Colonic mucosa (tissue), 4 donors: ENCODE measurements around the gene MECP2. TPM values are rescaled to one million over a fixed set of nuclear protein-coding genes. Genes with fewer than 3 reads are reported as not detected.
"Not testable (repeated sequence)": the region's sequence is repeated elsewhere in the genome, so short reads cannot be mapped to it uniquely, and the experiment has no call there.

ENCODE experiments used
- DNase-seq: peaks from one replicate; pipeline ENCODE4 v3.0.0-alpha.2; 2020
- H3K27ac ChIP-seq: fragments of 200-600 bp; one replicate; pipeline ENCODE4 v1.8.0; 2021
- H3K27me3 ChIP-seq: fragments of 200-600 bp; one replicate; pipeline ENCODE4 v1.8.0; 2021
- H3K36me3 ChIP-seq: fragments of 200-600 bp; one replicate; pipeline ENCODE4 v1.8.0; 2021
- H3K4me1 ChIP-seq: fragments of 200-600 bp; one replicate; pipeline ENCODE4 v1.8.0; 2021; ENCODE audit warnings: mild to moderate bottlenecking
- H3K4me3 ChIP-seq: fragments of 200-600 bp; one replicate; pipeline ENCODE4 v1.8.0; 2021
- H3K9ac ChIP-seq, 2 donors: one replicate each; pipeline ENCODE4 v1.7.0; 2013; ENCODE audit warnings: control low read depth in 2 of 2, low read depth in 2 of 2, low read length in 2 of 2
- H3K9me3 ChIP-seq: fragments of 200-600 bp; one replicate; pipeline ENCODE4 v1.8.0; 2021
- intact Hi-C: fragments of 100-400 bp; cut with DNase I; formaldehyde crosslinking; loops from one replicate; pipeline ENCODE4 v1.14.1; 2022
- total RNA-seq, 2 donors: library from RNA; stranded (reverse); fragmentation: NEBNext Ultra II Directional in 1 of 2; extraction: Animal tissue kit (Norgen Biotek cat#: 25700) in 1 of 2; gene quantifications; one replicate each; pipeline ENCODE4 v1.2.1, GENCODE V29; 2021
- TF ChIP-seq, protein P1 (sequence below): fragments of 200-600 bp; IDR thresholded peaks from one replicate; pipeline ENCODE4 v1.8.0; 2022; ENCODE audit warnings: antibody characterized with exemption, mild to moderate bottlenecking
- donor health status: healthy.
- donor health status: DM: no; HTN: no; CAD: no.
- donor health status: DM: no; HTN: no; CAD: no.

The MECP2 gene
- total RNA-seq = 10 to 100 TPM; 28.3 to 29.7 TPM

DNA sequence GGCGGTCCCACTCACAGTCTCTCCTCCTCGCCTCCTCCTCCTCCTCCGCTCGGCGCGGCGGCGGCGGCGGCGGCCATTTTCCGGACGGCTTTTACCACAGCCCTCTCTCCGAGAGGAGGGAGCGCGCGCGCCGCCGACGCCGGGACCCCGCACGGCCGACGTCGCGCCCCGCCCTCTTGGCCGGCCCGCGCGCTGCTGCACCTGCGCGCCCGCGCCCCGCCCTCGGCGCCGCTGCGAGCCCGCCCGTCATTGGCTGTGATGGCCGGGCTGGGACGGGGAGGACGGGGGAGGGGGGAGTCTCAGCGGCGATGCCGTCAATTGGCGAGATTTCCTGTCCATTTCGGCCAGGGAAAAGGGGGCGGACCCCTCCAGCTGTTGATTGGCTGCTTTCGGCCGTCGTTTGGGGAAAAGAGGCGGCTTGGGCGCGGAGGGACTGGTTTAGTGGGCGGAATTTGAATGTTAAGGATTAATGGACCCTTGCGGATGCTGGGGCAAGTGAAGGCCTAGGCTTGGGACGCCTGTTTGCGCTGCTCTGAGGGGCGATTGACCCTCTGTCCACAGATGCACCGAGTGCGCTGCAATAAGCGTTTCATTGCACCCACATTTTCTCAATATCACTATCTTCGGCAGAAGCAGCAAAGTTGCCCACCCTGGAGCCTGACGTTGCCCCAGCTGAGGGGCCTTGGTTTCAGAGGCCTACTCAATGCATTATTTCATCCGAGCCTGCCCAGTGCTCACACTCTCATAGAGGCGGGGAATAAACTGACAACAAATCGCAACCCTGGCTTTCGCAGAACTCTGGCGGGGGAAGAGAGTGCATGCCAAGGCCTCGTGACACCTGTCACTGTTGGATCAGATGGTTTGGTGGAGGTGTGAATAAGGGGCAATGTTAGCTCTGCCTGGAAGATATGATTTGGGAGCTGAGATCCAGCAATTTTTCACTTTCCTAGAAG is at the start of gene MECP2:
MECP2 (minus strand) TSS at position 129 of the 953 bp plus-strand sequence.
- Histone ChIP-seq H3K9me3 (no peaks in the 10 kb centered on the region), H3K4me3 (peak within 1 kb of the TSS; percentile 57), H3K4me1 (no peaks in the 10 kb centered on the region), H3K27ac (peak within 1 kb of the TSS; percentile 82), H3K36me3 (no peaks in the 10 kb centered on the region), H3K27me3 (peaks cover 6% of the 10 kb centered on the region), H3K9ac (peak within 1 kb of the TSS; percentile 76 to 79)
- TF ChIP-seq, protein P1, sequence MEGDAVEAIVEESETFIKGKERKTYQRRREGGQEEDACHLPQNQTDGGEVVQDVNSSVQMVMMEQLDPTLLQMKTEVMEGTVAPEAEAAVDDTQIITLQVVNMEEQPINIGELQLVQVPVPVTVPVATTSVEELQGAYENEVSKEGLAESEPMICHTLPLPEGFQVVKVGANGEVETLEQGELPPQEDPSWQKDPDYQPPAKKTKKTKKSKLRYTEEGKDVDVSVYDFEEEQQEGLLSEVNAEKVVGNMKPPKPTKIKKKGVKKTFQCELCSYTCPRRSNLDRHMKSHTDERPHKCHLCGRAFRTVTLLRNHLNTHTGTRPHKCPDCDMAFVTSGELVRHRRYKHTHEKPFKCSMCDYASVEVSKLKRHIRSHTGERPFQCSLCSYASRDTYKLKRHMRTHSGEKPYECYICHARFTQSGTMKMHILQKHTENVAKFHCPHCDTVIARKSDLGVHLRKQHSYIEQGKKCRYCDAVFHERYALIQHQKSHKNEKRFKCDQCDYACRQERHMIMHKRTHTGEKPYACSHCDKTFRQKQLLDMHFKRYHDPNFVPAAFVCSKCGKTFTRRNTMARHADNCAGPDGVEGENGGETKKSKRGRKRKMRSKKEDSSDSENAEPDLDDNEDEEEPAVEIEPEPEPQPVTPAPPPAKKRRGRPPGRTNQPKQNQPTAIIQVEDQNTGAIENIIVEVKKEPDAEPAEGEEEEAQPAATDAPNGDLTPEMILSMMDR = no peak
- peak; percentile 92 for DNase-seq
- intact Hi-C loops = no loop called here

DNA sequence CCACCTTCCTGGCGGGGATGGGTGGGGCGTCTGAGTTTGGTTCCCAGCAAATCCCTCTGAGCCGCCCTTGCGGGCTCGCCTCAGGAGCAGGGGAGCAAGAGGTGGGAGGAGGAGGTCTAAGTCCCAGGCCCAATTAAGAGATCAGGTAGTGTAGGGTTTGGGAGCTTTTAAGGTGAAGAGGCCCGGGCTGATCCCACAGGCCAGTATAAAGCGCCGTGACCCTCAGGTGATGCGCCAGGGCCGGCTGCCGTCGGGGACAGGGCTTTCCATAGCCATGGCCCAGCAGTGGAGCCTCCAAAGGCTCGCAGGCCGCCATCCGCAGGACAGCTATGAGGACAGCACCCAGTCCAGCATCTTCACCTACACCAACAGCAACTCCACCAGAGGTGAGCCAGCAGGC is 46.5 kb upstream of the MECP2 start, which contains the start of gene OPN1LW:
OPN1LW (plus strand) TSS at position 234 of the 400 bp plus-strand sequence; CDS start at position 275, 41 bp downstream.
- H3K4me3 ChIP-seq, DNase-seq, H3K27me3 ChIP-seq, H3K9ac ChIP-seq, H3K36me3 ChIP-seq, H3K27ac ChIP-seq, H3K4me1 ChIP-seq, intact Hi-C loops, H3K9me3 ChIP-seq: not testable (repeated sequence)

DNA sequence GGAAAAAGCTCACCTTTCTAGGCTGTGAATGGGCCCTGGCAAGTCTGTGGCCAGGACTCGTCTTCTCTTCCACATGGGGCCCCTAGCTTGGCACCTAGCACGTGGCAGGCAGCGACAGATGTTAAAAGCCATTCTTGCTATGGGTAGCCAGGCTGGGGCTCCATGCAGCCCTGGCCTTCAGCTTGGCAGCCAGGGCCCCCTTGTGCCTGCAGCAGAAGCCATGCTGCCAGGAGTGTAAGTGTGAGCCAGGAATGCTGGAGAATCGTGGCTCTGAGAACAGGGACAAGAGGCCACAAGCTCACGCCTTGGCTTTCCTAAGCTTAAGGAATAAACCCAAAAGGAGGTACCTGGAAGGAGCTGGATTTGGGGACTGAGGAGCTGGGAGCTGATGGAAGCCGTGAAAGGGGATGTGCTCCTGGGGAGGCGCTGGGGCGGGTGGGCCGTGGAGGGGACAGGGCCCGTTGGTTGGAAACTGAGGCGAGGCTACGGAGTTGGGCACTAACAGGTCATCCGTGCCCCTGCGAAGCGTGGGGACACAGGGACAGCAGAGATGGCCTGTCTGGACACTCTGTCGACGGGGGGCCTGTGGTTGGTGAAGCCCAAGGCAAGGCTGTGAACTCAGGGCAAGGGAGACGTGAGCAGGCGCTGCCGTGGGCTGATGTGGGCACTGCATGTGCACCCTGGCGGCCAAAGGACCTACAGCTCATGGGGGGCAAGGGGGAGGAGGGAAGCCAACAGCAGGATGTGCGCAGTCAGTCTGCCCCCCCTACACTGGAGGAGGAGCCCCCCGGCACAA is 45.6 kb upstream of the MECP2 start:
- no peaks in the 10 kb centered on the region for H3K4me1 ChIP-seq
- H3K4me3 ChIP-seq = no peak overlapping the region
- no peak overlapping the region for H3K9ac ChIP-seq
- intact Hi-C loops = no loop called here
- H3K36me3 ChIP-seq = no peaks in the 10 kb centered on the region
- no peak for DNase-seq
- TF ChIP-seq, protein P1 = no peak
- H3K9me3 ChIP-seq = no peaks in the 10 kb centered on the region
- H3K27me3 ChIP-seq = no peaks in the 10 kb centered on the region
- no peak overlapping the region for H3K27ac ChIP-seq

DNA sequence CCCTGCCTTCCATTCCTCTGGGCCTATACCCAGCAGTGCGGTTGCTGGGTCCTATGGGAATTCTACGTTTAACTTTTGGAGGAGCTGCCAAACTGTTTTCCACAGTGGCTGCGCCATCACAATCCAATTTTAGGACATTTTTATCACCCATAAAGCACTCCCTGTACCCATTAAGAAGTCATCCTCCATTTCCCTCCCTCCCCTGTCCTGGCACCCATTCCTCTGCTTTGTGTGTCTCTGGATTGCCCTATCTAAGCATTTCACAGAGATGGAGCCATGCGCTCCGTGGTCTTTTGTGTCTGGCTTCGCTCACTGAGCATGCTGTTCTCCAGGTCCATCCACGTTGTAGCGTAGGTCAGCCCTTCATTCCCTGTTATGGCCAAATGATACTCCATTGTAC is 44.9 kb upstream of the MECP2 start:
- H3K9ac ChIP-seq = no peak overlapping the region
- DNase-seq = no peak
- H3K27me3 ChIP-seq = no peaks in the 10 kb centered on the region
- TF ChIP-seq, protein P1 = no peak
- intact Hi-C loops = no loop called here
- H3K4me3 ChIP-seq = no peak overlapping the region
- no peaks in the 10 kb centered on the region for H3K9me3 ChIP-seq
- no peaks in the 10 kb centered on the region for H3K4me1 ChIP-seq
- no peak overlapping the region for H3K27ac ChIP-seq
- no peaks in the 10 kb centered on the region for H3K36me3 ChIP-seq

DNA sequence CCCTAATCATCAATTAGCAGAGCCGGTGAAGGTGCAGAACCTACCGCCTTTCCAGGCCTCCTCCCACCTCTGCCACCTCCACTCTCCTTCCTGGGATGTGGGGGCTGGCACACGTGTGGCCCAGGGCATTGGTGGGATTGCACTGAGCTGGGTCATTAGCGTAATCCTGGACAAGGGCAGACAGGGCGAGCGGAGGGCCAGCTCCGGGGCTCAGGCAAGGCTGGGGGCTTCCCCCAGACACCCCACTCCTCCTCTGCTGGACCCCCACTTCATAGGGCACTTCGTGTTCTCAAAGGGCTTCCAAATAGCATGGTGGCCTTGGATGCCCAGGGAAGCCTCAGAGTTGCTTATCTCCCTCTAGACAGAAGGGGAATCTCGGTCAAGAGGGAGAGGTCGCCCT is 43.2 kb upstream of the MECP2 start:
- peaks cover 4% of the 10 kb centered on the region for H3K27me3 ChIP-seq
- no peak overlapping the region for H3K4me3 ChIP-seq
- TF ChIP-seq, protein P1 = no peak
- H3K27ac ChIP-seq = no peak overlapping the region
- H3K9me3 ChIP-seq = no peaks in the 10 kb centered on the region
- no peak overlapping the region for H3K9ac ChIP-seq
- no peaks in the 10 kb centered on the region for H3K4me1 ChIP-seq
- DNase-seq = no peak
- no peaks in the 10 kb centered on the region for H3K36me3 ChIP-seq
- intact Hi-C loops = no loop called here
